Astrocyte (in vitro differentiated cells and primary cell): ENCODE data around the gene TSEN15. TPM values are rescaled to one million over a fixed set of nuclear protein-coding genes. Genes with fewer than 3 reads are reported as not detected.

Experiments
- DNase-seq: peaks from one replicate; pipeline ENCODE4 v3.0.0-alpha.2; 2010; ENCODE audit warnings: low read depth
- FAIRE-seq: peaks from 2 replicates; lab custom pipeline; 2011; peaks lifted over from hg19 to GRCh38; lab: Jason Lieb, UNC
- H2AFZ ChIP-seq: 2 replicates; pipeline ENCODE4 v1.6.0; 2012; ENCODE audit warnings: low read depth, low read length, inconsistent platforms
- H3K27ac ChIP-seq: 2 replicates; pipeline ENCODE4 v1.5.1; 2011; ENCODE audit warnings: low read depth, low read length, inconsistent platforms
- H3K27me3 ChIP-seq: 2 replicates; pipeline ENCODE4 v1.6.0; 2011; ENCODE audit warnings: low read length, inconsistent platforms; ENCODE audit not compliant: insufficient read depth
- H3K36me3 ChIP-seq: 2 replicates; pipeline ENCODE4 v1.5.1; 2011; ENCODE audit warnings: low read length, inconsistent platforms; ENCODE audit not compliant: insufficient read depth
- H3K4me1 ChIP-seq: 2 replicates; pipeline ENCODE4 v1.5.1; 2011; ENCODE audit warnings: low read length, inconsistent platforms; ENCODE audit not compliant: insufficient read depth
- H3K4me2 ChIP-seq: 2 replicates; pipeline ENCODE4 v1.6.0; 2012; ENCODE audit warnings: low read length, inconsistent platforms
- H3K4me3 ChIP-seq: 2 replicates; pipeline ENCODE4 v1.5.1; 2011; ENCODE audit warnings: low read depth, mild to moderate bottlenecking, low read length, inconsistent platforms; ENCODE audit not compliant: insufficient read depth
- H3K79me2 ChIP-seq: 2 replicates; pipeline ENCODE4 v1.6.0; 2012; ENCODE audit warnings: mild to moderate bottlenecking, low read length, inconsistent platforms; ENCODE audit not compliant: insufficient read depth
- H3K9ac ChIP-seq: 2 replicates; pipeline ENCODE4 v1.6.0; 2012; ENCODE audit warnings: mild to moderate bottlenecking, low read length, inconsistent platforms
- H3K9me3 ChIP-seq: 2 replicates; pipeline ENCODE4 v1.5.1; 2012; ENCODE audit warnings: low read depth, mild to moderate bottlenecking, low read length, inconsistent platforms; ENCODE audit not compliant: insufficient read depth
- H4K20me1 ChIP-seq: 2 replicates; pipeline ENCODE4 v1.6.0; 2012; ENCODE audit warnings: low read length, inconsistent platforms; ENCODE audit not compliant: insufficient read depth
- H3K27ac Mint-ChIP-seq: one replicate; pipeline ENCODE4 v1.8.0; 2021; ENCODE audit warnings: mild to moderate bottlenecking, mixed read lengths; ENCODE audit not compliant: unreplicated experiment
- H3K27me3 Mint-ChIP-seq: one replicate; pipeline ENCODE4 v1.8.0; 2021; ENCODE audit warnings: low read depth, mixed read lengths; ENCODE audit not compliant: unreplicated experiment
- H3K36me3 Mint-ChIP-seq: one replicate; pipeline ENCODE4 v1.8.0; 2021; ENCODE audit warnings: low read depth, mixed read lengths; ENCODE audit not compliant: unreplicated experiment
- H3K4me1 Mint-ChIP-seq: one replicate; pipeline ENCODE4 v1.8.0; 2021; ENCODE audit warnings: low read depth, mixed read lengths; ENCODE audit not compliant: unreplicated experiment
- H3K4me3 Mint-ChIP-seq: one replicate; pipeline ENCODE4 v1.8.0; 2021; ENCODE audit warnings: mild to moderate bottlenecking, moderate library complexity, mixed read lengths; ENCODE audit not compliant: unreplicated experiment
- H3K9me3 Mint-ChIP-seq: one replicate; pipeline ENCODE4 v1.8.0; 2021; ENCODE audit warnings: mild to moderate bottlenecking, mixed read lengths; ENCODE audit not compliant: unreplicated experiment
- EZH2 ChIP-seq: IDR thresholded peaks from 2 replicates; pipeline ENCODE4 v1.6.1; 2012; ENCODE audit warnings: mild to moderate bottlenecking, low read length, inconsistent platforms; ENCODE audit not compliant: insufficient read depth
- total RNA-seq: library from RNA; stranded (reverse); gene quantifications from 2 replicates; pipeline ENCODE4 v1.2.1, GENCODE V29; 2021
- TF ChIP-seq, protein P1 (sequence below): IDR thresholded peaks from 2 replicates; pipeline ENCODE4 v1.5.1; 2011; ENCODE audit warnings: low read depth, mild to moderate bottlenecking, inconsistent platforms, low read length, moderate library complexity; ENCODE audit not compliant: insufficient read depth

Gene TSEN15
- total RNA-seq, 1 donor from 2014 or later: 28.0 TPM

DNA sequence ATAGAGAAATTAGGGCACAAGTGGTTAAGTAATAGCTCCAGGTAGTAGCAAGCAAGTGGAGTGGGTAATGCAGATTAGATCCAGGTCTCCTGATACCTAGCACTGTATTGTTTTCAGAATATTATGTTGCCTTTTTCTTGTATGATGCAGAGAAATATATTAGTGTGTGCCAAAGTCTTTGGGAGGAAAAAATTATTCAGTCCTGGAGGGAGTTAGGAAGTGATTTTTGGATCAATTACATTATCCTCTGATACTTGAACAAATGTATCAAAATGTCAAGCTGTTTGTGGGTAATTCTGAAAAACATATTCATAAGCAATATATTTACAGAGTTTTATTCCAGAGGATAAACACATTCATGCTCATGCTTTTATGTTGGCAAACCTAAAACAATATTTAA is 28.8 kb downstream of the TSEN15 start:
- FAIRE-seq: no peak
- no peaks in the 10 kb centered on the region for H3K36me3 ChIP-seq
- Mint-ChIP-seq H3K36me3 (peaks cover 10% of the 10 kb centered on the region), H3K27me3 (no peaks in the 10 kb centered on the region), H3K4me1 (no peaks in the 10 kb centered on the region), H3K27ac (no peak overlapping the region), H3K9me3 (peaks cover 5% of the 10 kb centered on the region), H3K4me3 (no peak overlapping the region)
- H3K9ac ChIP-seq: no peak overlapping the region
- H2AFZ ChIP-seq: no peak overlapping the region
- TF ChIP-seq, protein P1, sequence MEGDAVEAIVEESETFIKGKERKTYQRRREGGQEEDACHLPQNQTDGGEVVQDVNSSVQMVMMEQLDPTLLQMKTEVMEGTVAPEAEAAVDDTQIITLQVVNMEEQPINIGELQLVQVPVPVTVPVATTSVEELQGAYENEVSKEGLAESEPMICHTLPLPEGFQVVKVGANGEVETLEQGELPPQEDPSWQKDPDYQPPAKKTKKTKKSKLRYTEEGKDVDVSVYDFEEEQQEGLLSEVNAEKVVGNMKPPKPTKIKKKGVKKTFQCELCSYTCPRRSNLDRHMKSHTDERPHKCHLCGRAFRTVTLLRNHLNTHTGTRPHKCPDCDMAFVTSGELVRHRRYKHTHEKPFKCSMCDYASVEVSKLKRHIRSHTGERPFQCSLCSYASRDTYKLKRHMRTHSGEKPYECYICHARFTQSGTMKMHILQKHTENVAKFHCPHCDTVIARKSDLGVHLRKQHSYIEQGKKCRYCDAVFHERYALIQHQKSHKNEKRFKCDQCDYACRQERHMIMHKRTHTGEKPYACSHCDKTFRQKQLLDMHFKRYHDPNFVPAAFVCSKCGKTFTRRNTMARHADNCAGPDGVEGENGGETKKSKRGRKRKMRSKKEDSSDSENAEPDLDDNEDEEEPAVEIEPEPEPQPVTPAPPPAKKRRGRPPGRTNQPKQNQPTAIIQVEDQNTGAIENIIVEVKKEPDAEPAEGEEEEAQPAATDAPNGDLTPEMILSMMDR: no peak
- TF ChIP-seq EZH2: no peak
- no peaks in the 10 kb centered on the region for H4K20me1 ChIP-seq
- H3K4me3 ChIP-seq: no peak overlapping the region
- no peaks in the 10 kb centered on the region for H3K79me2 ChIP-seq
- H3K4me1 ChIP-seq: no peaks in the 10 kb centered on the region
- no peaks in the 10 kb centered on the region for H3K9me3 ChIP-seq
- DNase-seq: no peak
- no peaks in the 10 kb centered on the region for H3K27me3 ChIP-seq
- H3K4me2 ChIP-seq: no peak overlapping the region
- no peak overlapping the region for H3K27ac ChIP-seq

DNA sequence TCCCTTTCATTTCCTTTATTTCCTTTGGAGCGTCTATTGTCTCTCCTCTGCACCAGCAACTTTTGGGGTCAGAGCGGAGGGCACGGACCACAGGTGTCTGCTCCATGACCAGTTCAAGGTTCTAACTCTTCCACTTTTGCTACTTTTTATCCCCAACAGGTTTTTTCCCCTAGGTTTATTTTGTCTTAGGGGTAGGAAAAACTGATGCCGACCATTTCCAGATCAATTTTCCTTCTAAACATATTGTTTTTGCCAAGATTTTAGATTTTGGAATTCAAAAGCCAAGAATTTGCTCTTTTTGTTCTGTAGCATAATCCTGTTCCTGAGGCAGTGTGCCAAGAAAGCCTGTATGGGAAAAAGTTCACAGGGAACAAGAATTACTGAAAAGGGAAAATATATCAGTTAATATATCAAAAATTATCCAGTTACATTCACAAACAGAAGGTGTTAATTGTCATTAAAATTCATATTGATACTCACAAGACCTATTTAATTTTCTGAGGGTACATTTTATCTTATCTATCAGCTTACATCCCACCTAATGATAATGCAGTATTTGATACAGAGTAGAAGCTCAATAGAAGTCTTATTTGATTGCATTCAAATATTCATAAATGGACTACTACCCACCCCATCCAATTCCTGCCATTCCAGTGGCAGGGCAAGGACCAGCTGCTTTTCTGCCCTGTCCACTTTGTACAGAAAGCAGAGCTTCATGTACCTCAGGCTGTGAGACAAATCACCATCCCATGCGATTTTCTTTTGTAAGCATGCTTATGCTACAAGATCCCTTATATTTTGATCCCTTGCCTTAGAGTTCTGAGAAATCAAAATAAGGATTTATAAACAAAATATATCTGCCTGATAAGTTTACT is 31.2 kb downstream of the TSEN15 start:
- H3K4me3 Mint-ChIP-seq: no peak overlapping the region
- Histone ChIP-seq H3K36me3 (no peaks in the 10 kb centered on the region), H3K9me3 (no peaks in the 10 kb centered on the region), H2AFZ (no peak overlapping the region), H3K4me1 (no peaks in the 10 kb centered on the region), H4K20me1 (no peaks in the 10 kb centered on the region), H3K9ac (no peak overlapping the region), H3K4me3 (no peak overlapping the region), H3K27ac (no peak overlapping the region), H3K79me2 (no peaks in the 10 kb centered on the region), H3K4me2 (no peak overlapping the region), H3K27me3 (no peaks in the 10 kb centered on the region)
- TF ChIP-seq EZH2: no peak
- TF ChIP-seq, protein P1: no peak
- no peaks in the 10 kb centered on the region for H3K4me1 Mint-ChIP-seq
- H3K27ac Mint-ChIP-seq: no peak overlapping the region
- peaks cover 3% of the 10 kb centered on the region for H3K9me3 Mint-ChIP-seq
- H3K36me3 Mint-ChIP-seq: peaks cover 6% of the 10 kb centered on the region
- H3K27me3 Mint-ChIP-seq: no peaks in the 10 kb centered on the region
- FAIRE-seq (no peak), DNase-seq (no peak)

DNA sequence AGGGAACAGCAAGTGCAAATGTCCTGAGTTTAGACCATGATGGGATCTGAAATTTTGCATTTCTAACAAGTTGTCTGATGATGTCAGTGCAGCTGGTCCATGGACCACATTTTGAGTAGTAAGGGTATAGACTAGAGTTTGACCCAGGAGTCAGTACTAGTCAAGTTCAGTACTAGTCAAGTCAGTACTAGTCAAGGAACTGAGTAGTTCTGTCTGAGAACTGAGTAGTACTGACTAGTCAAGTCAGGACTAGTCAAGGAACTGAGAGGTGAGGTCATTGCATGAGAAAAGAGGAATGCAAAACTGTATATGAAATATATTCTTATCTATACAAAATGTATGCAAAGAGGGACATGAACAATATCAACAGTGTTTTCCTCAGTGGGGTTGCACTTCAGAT is 34.1 kb downstream of the TSEN15 start:
- no peaks in the 10 kb centered on the region for H3K36me3 ChIP-seq
- H3K79me2 ChIP-seq: no peaks in the 10 kb centered on the region
- no peaks in the 10 kb centered on the region for H3K4me1 Mint-ChIP-seq
- H3K4me3 Mint-ChIP-seq: no peak overlapping the region
- no peak overlapping the region for H2AFZ ChIP-seq
- no peak overlapping the region for H3K9ac ChIP-seq
- H4K20me1 ChIP-seq: no peaks in the 10 kb centered on the region
- no peak overlapping the region for H3K4me3 ChIP-seq
- peaks cover 4% of the 10 kb centered on the region for H3K36me3 Mint-ChIP-seq
- H3K27ac Mint-ChIP-seq: no peak overlapping the region
- H3K4me2 ChIP-seq: no peak overlapping the region
- H3K4me1 ChIP-seq: no peaks in the 10 kb centered on the region
- no peak overlapping the region for H3K27ac ChIP-seq
- no peaks in the 10 kb centered on the region for H3K27me3 Mint-ChIP-seq
- TF ChIP-seq, protein P1: no peak
- TF ChIP-seq EZH2: no peak
- H3K9me3 Mint-ChIP-seq: peaks cover 3% of the 10 kb centered on the region
- H3K27me3 ChIP-seq: no peaks in the 10 kb centered on the region
- H3K9me3 ChIP-seq: no peaks in the 10 kb centered on the region
- no peak for FAIRE-seq
- no peak for DNase-seq
